NB4 (cell line): ENCODE data around the gene PPFIA2.

Experiments
- CTCF ChIP-seq: IDR thresholded peaks from one replicate; pipeline ENCODE4 v1.5.1; 2012; ENCODE audit warnings: low read depth, low read length
- POLR2A ChIP-seq: IDR thresholded peaks from 2 replicates; pipeline ENCODE4 v1.6.1; 2011; ENCODE audit warnings: mild to moderate bottlenecking; ENCODE audit not compliant: insufficient read length; ENCODE audit errors: extremely low read depth

- TF ChIP-seq POLR2A (no peak), CTCF (no peak)
Measured at GRCh38 chr12:81231574-81232368, 527.4 kb downstream of the PPFIA2 start.
